ENCODE results near the gene MYO6.

The MYO6 gene

DNA sequence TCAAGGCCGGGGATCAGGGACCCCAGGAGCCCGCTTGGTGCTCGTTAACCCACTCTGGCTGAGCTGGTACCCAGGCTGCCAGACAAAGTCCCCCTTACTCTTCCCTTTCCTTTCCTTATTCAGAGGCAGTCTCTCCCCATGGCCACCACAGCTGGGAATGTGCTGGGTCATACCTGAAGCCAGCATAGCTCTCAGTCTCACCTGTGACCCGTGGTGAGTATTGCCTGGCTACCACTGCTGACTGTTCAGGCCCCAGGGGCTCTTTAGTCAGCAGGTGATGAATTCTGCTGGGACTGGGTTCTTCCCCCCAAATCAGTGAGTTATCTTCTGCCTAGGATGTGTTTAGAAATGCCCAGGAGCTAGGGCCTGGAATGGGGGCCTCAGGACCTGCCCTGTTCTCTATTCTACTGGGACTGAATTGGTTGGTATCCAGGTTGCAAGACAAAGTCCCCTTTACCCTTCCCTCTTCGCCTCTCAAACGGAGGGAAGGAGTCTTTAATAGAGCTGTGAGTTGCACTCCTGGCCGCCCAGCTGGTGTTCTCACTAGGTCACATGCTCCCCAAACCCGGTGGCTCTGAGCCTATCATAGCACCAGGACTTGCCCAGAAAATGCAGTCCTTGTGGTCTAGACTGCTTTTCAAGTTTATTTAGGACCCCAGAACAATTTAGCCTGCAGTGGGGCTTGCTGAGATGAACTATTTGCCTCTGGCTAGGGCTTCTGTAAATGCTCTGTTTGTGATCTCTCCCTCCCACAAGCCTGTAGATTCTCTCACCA, 64.6 kb downstream of the MYO6 start:
- intact Hi-C loops (cut with DNase I) = no loop called here
- peak in 7 of 42 donors; percentile 16 to 61 (median 36) for DNase-seq

DNA sequence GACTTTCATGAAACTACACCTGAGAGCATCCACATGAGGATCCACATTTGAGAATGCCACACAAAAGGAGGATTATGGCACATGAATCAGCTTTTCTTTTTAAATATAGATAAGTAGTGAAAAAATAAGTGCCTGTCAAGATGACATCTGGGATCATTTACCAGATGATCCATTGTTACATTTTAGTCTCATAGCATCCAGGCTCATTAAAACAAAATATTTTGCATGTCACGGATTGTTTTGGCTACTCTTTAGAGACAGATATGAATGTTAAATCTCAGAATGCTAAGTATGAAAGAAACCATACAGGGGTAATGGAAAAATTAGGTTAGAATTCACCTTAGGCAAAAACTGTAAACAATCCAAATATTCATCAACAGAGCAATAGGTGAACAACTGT, 66.7 kb downstream of the MYO6 start:
- intact Hi-C loops (cut with DNase I) = no loop called here
- no peak for DNase-seq

DNA sequence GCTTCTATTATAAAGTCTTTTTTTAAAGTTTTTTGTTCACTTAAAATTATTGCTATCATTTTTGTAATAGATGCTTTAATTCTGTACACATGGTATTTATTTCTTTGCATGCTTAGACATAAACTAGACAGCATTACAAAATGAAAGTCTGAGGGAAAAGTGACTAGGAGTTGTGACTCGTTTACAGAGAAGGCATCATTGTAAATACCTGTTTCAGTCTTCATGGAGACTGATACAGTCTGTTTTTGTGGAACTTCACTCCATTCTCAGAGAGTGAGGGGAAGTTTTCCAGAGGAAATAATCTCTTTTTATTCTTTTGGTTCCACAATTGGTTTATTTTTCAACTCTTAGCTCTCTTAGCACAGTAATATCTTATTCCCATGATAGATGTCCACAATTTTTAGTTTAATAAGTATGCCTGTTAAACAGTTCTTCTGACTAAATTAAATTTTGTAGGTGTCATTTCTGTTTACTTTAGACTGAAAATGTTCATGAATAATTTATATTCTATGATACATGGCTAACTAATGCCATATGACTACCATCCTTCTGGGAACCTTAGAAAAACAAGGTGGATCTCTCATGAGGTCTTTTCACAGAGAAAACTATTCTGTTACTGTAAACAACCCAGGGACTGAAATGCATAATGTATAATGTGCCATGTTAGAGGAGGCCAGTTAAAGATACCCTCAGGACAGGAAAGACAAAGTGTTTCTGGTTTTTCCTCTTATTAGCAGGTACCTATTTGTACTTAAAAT, 69.2 kb downstream of the MYO6 start:
- intact Hi-C loops (cut with DNase I) = no loop called here
- no peak for DNase-seq

DNA sequence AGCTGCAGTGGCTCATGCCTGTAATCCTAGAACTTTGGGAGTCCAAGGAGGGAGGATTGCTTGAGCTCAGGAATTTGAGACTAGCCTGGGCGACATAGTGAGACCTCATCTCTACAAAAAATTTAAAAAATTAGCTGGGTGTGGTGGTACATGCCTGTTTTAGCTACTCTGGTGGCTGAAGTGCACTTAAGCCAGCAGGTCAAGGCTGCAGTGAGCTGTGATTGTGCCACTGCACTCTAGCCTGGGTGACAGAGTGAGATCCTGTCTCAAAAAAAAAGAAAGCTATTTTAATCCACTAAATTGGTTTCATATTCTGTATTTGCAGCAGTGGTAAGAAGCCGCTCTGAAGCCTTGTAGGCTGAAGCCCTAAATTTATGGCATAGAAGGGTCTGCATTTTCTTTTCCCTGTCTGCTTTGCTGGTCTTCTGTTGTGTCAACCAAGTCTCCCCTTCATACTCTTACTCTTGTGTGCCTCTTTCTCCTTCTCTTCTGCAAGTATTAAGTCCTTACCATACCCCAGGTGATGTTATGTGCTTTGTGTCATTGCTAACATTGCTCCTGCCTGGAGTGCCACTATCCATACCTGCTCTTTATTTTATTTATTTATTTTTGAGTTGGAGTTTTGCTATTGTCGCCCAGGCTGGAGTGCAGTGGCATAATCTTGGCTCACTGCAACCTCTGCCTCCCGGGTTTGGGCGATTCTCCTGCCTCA, 70.9 kb downstream of the MYO6 start:
- no peak for DNase-seq
- intact Hi-C loops (cut with DNase I) = no loop called here

DNA sequence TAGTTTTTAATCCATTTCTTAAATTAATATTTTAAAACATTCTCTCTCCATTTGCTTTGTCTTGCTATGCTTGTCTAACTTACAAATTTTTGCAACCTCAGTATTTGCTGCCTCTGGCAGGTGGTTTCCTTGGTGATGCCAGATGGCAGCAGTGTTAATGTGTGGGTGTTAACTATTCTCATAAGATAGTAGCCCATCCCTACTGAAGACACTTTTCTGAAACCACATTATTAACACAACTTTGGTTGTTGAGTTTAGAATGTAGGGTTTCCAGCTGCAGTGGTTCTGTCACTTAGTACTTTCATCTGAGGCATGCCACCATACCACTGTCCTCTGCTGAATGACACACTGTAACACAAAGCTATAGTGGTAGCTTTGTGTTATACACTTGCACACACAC, 75.1 kb downstream of the MYO6 start:
- DNase-seq = peak in 18 of 42 donors; percentile 17 to 67 (median 44)
- intact Hi-C loops (cut with DNase I) = no loop called here

DNA sequence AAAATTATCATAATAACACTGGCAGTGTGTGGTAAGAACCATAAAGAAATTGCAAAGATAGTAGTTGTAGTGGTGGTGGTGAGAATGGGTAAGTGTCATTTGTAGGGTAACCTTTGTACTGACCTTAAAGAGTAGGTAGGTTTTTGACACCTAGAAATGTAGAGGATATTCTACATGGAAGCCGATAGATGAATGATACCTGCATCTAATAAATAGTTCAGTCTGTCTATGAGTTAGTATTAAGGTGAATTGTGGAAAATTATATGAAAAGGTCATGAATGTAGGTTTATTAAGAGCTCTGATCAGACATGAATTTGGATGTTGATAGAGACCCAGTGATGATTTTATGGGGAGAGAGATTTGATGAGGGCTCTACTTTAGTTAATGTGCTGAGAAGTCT, 78.1 kb downstream of the MYO6 start:
- intact Hi-C loops (cut with DNase I) = no loop called here
- no peak for DNase-seq

DNA sequence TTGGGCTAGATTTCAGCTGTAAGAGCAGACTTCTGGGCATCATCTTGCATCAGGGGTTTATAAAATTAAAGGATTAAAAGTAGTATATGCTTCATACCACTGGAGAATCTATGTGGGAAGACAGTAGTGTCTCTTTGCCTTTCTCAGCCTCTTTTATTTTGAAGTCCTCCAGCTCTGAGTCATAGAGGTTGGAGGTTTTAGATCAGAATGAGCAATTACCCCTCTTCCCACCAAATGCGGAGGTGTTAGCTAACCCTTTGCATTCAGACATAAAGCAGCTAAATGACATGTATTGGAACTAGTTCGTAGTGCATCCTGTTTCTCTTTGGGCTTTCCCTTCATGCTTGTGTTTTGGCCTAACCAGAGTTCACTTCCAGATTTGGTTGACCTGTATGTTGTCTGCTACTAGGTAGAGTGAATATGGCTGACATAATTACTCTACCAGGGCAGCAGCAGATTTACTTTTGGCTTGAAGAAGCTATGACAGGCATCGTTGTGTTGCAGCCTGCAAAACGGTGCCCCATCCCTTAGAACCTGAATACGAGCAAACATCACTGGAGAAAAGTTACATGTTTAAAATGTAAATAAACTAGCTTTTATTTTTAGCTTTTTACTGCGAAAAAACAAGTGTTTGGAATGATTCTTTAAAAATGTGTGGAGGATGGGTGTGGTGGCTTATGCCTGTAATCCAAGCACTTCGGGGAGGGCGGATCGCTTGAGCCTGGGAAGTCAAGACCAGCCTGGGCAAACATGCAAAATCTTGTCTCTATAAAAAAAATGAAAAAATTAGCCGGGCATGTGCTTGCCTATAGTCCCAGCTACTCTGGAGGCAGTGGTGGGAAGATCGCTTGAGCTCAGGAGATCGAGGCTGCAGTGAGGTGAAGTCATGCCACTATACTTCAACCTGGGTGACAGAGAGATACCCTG, 82.2 kb downstream of the MYO6 start:
- DNase-seq = peak in 12 of 42 donors; percentile 10 to 70 (median 38)
- intact Hi-C loops (cut with DNase I) = no loop called here

DNA sequence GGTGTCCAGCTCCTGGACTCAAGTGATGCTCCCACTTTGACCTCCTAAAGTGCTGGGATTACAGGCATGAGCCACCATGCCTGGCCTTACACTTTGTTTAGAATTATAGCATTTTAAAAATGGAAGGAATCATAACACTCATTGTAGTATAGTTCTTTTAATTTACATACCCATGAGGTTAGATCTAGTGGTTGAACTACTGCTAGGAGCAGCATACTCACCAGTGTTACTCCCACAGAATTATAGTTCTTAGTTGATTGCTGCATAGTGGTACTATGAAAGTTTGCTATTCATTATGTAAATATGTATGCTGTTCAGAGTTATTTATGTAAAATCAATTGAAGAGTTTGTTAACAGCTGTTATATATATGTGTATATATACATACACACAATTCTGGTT, 85.4 kb downstream of the MYO6 start:
- intact Hi-C loops (cut with DNase I) = no loop called here
- no peak for DNase-seq

DNA sequence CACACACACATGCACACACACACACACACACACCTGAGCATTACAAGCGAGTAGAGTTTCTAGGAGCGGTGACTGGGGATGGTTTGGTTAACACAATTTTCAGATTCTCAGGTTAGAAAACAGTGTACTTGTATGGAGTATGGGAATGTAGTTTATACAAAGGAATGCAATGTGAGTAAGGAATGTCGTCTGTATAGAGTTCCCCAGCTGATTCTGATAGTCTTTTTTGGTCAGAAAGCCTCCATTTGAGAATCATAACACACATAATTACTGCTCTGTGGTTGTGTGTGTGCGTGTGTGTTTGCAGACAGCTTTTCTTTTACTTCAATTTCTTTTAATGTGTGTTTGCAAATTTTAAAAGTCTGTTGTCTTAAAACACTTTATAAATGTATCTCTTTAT, 93.2 kb downstream of the MYO6 start:
- intact Hi-C loops (cut with DNase I) = no loop called here
- DNase-seq = no peak

DNA sequence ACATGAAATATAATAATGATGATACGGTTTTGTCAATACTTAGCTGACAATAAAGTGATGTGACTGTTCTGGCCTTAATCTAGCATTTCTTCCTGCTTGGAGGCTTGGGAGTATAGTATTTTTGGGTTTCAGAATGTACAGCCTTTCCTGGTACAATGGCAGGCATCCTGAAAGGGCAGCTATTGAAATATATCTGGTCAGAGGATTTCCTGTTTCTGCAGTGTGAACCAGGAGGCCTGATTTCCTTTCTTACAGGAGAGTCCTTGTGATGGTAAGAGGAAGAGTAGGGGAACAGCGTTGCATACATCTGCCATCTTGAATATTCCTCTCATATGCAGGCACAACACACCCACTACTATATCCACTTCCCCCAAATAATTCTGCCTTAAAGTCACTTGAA, 93.7 kb downstream of the MYO6 start:
- DNase-seq = no peak
- intact Hi-C loops (cut with DNase I) = no loop called here

DNA sequence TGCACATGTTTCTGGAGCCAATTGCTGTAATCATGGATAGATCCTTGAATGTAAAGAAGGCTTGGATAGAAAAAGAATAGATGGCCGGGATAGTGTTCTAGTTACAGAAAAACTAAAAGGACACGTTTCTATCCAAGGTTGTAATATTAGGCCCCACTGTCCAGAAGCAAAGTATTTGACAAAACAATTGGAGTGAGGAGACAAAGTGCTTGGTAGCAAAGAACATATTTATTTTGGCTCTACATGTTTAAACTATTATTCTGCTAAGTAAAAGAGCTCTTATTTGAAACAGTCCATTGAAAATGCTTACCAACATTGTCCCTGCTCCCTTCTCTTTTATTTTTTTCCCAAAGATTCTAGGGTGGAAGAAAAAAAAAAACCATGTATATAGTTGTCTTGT, 94.4 kb downstream of the MYO6 start:
- intact Hi-C loops (cut with DNase I) = no loop called here
- DNase-seq = no peak

DNA sequence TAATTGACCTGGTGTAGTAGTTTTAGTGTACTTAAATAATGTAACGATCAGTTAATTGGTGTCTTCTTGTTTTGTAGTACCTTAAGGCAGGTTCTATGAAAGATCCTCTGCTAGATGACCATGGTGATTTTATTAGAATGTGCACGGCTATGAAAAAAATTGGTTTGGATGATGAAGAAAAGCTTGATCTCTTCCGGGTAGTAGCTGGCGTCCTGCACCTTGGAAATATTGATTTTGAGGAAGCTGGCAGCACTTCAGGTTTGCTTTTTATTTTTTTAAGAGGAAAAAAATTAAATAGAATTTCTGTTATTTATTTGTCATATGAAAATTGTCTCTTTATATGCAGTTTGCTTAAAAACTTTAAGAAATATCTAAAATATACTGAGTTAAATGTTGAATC, 99.2 kb downstream of the MYO6 start:
- DNase-seq = no peak
- intact Hi-C loops (cut with DNase I) = no loop called here

DNA sequence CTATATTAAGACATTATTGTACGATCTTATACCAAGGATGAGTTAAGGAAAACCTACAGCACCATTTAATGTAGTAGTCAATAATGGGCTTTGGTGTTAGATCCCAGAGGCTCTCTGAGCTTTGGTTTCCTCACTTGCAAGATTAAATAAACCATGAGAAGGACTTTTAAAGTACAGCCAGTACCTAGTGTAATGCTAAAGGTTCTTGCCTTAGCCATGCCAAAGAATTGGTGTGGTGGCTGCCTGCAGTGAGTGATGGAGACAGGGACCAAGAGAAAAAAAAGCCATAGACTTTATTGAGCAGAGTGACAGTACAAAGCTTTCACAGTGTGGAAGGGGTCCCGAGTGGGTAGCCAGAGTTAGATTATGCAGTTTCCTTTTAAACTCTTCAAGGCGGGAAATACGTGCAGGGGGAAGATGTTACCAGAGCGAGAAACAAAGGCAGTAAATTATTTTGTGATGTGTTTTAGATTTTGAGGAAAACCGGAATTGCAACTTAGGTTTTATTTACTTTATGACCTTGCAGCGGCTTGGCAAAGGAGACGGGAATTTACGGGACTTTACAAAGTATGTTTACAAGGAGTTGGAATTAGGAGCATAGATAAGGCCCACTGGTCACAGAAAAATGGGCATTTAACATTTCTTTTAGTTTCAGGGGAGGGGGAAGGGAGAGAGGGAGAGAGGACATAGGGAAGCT, 100.4 kb downstream of the MYO6 start:
- DNase-seq = no peak
- intact Hi-C loops (cut with DNase I) = no loop called here

DNA sequence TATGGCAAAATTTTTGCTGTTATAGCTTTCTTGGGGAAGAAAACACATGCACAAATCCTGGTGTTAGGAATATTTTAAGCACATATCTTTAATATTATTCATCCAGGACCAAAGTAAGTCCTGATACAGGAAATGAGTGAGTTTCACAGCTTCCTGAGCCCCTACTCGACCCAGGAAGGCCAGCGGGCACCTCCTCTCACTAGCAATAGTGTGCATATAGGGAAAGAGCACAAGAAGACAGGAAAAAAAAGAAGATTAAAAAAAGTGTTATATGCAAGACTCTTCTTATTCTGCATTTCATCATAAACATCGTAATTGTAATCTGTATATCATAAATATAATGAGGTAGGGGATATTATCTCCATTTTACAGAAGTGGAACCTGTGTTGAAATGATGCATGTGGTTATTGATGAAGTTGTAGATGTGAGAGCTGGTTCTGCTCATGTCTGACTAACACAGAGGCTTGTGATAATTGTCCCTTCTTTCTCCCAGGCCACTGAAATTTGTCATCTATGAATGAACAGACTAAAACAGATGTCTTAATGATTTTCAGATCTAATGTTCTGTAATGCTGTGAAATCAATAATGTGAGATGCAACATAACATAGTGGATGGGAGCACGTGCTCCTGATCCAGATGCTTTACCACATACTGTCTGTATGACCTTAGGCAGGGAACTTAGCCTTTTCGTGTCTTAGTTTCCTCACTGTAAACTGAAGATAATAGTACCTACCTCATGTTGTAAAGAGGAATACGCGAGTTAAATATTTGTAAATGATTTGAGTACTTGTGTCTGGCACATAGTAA, 101.2 kb downstream of the MYO6 start:
- intact Hi-C loops (cut with DNase I) = no loop called here
- DNase-seq = no peak

DNA sequence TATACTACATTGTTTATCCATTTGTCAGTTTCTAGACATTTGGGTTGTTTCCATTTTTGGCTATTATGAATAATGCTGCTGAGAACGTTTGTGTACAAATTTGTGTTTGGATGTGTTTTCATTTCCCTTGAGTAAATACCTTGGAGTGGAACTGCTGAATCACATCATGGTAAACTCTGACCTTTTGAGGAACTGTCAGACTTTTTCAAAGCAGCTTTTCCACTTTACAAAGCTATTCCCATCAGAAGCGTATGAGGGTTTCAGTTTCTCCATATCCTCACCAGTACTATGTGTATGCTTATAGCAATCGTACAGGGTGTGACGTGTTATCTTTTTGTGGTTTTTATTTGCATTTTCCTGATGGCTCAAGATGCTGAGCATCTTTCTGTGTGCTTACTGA, 103.7 kb downstream of the MYO6 start:
- no peak for DNase-seq
- intact Hi-C loops (cut with DNase I) = no loop called here

DNA sequence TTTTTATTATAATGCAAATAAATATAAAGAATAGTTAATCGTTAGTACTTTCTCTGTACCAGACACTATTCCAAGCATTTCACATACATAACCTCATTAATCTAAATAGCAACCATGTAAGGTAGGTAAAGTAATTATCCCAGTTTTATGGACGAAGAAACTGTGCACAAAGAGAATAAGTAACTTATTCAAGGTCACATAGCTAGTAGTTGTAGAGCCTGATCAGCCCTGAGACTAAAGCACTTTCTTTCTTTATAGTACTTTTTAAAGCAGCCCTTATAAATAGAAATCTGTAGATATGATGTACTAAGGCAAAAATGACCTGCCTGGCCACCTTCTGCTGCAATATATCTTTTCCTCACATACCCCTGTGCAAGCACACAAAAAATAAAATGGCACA, 104.8 kb downstream of the MYO6 start:
- DNase-seq = no peak

DNA sequence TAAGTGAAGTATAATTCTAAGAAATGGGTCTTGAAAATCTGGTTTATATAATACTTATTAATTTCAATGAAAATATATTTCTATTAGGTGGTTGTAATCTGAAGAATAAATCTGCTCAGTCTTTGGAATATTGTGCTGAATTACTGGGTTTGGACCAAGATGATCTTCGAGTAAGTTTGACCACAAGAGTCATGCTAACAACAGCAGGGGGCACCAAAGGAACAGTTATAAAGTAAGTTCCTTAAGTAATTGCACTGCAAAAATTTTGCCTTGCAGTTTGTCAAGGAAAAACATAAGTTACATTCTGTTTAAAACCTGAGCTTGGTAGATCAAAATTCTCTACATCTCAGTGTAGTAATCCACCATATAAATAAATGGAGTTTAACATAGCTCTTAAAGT, 106.0 kb downstream of the MYO6 start:
- DNase-seq = peak in 31 of 42 donors; percentile 10 to 85 (median 55)
- intact Hi-C loops (cut with DNase I) = no loop called here

More for the DNA sequence above, 104.8 kb downstream of the MYO6 start:
- intact Hi-C loops (cut with DNase I) = no loop called here

DNA sequence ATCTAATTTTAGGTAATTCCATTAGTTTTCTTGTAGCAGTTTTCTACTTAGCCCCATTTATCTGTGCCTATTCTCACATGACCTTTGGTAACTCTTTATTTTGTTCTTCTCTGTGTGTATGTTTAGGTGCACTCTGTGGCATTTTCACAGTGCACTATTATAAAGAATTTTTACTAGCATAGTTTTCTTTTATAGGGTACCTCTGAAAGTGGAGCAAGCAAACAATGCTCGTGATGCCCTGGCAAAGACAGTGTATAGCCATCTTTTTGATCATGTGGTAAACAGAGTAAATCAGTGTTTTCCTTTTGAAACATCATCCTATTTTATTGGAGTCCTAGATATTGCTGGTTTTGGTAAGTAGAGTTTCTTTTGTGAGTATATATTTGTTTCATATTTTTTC, 107.9 kb downstream of the MYO6 start:
- intact Hi-C loops (cut with DNase I) = no loop called here
- no peak for DNase-seq
